HG03354 (cell line): Measurements from ENCODE around the gene CTPS1.

Source experiments
- ATAC-seq: cut with Tn5 transposase; IDR thresholded peaks from one replicate; pipeline ENCODE4 v1.9.1; 2021; ENCODE audit warnings: mild to moderate bottlenecking; ENCODE audit not compliant: unreplicated experiment, poor library complexity, severe bottlenecking

The CTPS1 gene

DNA sequence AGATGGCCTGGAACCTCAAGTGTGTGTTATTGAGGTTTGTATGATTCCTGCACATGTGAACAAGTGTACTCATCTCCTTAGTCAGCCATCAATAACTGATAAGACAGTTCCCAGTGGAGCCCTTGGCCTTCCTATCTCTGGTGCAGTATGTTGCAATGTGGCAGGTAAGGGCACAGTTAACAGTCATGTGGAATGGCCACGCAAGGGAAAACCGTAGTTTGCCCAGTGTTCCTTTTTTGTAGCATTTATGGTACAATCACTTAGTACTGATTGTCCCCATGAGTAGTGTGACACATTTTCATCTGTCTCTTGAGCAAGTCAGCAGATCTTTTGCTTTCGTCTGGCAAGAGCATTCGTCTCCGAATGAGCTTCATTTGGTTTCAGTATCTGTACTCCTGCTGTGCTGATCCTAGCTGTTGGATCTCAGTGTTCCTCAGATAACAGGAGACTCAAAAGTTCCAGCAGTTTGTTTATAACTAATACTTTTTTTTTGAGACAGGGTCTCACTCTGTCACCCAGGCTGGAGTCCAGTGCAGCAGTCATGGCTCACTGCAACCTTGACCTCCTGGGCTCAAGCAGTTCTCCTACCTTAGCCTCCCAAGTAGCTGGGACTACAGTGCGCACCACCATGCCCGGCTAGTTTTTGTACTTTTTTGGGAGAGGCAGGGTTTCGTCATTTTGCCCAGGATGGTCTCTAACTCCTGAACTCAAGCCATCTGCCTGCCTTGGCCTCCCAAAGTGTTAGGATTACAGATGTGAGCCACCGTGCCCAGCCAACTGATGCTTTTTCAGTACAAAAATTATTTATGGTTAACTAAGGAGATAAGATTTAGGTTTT, 8.2 kb downstream of the CTPS1 start:
- no peak for ATAC-seq

GRCh38 chr1:40988280-40988679, 8.8 kb downstream of the CTPS1 start:
- ATAC-seq, result no peak

DNA sequence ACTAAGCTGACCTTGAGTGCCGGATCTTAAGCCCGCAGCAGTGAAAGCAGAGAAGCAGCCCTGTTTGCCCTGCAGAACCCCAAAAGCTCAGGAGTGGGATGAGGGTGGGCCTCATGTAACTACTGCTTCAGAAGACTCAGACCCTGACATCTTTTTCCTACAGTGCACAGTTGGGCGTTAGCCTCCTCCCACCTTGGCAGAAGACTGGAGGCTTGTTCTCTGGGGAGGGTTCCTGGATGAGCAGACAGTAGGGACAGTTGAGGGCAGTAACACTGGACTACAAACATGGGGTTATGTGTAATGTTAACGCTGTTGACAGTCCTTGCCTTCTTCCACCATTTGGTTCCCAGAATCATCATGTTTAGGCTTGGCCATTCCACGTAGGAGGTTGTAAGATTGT, 9.6 kb downstream of the CTPS1 start:
- ATAC-seq, result no peak

- ATAC-seq, result no peak
Observed at GRCh38 chr1:40997096-40997495, 17.6 kb downstream of the CTPS1 start.

DNA sequence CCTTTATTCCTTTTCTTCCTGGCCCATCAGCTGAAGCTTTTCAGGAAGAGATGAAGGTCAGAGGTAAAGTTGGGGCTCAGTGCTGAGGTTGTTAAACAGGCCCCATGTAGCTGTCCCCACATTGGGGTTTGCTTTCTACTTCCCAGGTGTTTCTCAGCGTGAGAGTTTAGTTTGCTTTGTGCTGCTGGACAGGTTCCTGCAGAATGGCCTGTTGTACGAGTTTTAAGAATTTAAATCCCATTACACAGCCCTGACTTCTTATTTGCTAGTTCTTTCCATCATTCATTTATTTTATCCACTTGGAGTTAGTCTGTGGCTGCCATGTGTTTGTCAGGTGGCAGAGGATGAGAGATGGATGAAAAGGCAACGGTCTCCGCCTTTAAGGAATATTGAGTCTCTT, 19.2 kb downstream of the CTPS1 start:
- ATAC-seq, result no peak

- ATAC-seq, result no peak
Observed at GRCh38 chr1:41003127-41003639, 23.7 kb downstream of the CTPS1 start.

DNA sequence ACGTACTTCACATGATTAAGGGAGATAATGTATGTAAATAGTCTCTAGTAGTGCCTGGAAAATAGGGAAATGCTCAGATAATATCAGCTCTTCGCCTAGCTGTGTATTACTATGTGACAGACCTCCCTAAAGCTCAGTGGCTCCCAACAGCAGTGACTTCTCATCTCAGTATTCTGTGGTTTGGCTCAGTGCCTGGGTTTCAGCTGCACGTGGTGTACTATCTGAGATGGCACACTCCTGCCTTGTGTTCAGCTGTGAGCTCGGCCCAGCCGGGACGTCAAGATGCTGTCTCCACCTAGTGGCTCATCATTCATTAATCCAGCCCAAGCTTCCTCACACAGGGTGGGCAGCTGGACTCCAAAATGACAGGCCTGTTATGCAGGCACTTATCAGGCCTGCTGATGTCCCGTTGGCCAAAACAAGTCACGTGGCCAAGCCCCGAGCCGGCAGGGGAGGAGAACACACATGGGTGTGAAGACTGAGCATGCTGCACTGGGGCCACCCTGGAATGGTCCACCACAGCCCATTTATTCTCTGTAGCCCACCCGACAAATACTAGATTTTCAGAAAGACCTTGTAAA, 24.2 kb downstream of the CTPS1 start:
- peak; percentile 98 for ATAC-seq

GRCh38 chr1:41005876-41006275, 26.4 kb downstream of the CTPS1 start:
- no peak for ATAC-seq

- ATAC-seq, result no peak
Observed at GRCh38 chr1:41006942-41007865, 27.7 kb downstream of the CTPS1 start.

DNA sequence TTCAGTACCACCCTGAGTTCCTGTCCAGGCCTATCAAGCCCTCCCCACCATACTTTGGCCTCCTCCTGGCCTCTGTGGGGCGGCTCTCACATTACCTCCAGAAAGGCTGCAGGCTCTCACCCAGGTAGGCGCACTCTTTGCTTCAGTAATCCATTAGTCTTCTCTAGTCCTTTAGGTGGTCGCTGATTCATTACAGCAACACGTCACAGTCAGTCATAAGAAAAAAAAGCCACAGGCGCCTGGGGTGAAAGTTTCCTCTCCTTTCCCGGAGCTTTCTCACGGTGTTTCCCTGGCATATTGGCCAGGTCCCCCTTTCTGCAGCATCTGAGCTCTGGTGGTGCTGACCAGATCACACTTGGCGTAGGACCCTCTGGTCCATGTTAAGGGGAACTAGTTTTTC, 30.0 kb downstream of the CTPS1 start:
- ATAC-seq, result no peak

- ATAC-seq, result no peak
Observed at GRCh38 chr1:41010345-41010744, 30.8 kb downstream of the CTPS1 start.

DNA sequence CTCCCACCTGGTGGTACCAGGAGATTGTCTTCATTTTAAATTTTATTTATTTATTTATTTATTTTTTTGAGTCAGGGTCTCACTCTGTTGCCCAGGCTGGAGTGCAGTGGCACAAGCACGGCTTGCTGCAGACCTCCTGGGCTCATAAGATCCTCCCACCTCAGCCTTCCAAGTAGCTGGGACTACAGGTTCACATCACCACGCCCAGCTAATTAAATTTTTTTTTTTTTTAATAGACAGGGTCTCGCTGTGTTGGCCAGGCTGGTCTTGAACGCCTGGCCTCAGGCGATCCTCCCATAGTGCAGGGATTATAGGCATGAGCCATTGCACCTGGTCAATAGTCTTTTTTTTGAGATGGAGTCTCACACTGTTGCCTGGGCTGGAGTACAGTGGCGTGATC, 33.5 kb downstream of the CTPS1 start:
- ATAC-seq, result no peak

GRCh38 chr1:41013796-41014195, 34.3 kb downstream of the CTPS1 start:
- ATAC-seq, result no peak

DNA sequence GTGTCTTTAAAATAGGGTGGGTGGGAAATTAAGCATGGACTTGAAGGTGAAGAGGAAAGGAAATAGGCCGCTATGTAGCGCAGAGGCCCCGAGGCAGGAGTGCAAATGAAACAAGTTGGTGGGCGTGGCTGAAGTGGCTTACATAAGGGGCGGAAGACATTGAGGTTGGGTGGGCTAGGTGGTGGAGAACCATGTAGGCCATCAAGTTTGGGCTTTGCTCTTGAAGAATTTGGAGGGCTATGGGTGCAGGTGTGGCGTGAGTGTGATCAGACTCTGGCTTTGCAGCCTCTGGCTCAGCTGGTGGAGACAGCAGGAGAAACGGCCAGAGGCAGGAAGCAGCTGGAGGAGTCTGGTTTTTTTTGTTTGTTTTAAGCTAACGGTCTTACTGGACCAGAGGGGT, 35.4 kb downstream of the CTPS1 start:
- ATAC-seq, result no peak

GRCh38 chr1:41015281-41015896, 35.9 kb downstream of the CTPS1 start:
- ATAC-seq, result no peak

DNA sequence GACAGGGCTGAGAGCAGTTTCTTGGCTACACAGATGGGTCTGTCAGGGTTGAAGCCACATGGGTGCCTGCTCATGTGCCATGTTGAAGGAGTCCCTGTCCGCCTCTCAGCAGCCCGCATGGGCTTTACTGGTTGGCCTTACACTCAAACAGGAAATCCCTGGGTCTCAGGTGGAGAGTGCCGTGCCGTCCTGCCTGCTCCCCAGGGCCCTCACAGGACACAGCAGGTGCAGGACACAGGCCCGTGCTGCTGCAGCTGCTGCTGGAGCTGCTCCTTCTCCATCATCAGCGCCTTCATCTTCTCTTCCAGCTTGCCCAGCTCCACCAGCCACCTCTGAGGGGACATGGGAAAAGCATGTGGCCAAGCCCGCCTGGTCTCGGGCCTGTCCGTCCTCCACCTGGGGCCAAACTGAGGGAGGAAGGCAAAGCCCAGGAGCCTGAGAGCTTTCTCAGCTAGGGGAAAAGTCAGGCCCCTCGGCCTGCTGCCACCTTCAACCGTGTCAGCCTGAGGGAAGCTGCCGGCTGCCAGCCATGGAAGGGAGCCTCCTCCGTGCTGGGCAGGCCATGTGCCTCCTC, 36.5 kb downstream of the CTPS1 start:
- no peak for ATAC-seq

DNA sequence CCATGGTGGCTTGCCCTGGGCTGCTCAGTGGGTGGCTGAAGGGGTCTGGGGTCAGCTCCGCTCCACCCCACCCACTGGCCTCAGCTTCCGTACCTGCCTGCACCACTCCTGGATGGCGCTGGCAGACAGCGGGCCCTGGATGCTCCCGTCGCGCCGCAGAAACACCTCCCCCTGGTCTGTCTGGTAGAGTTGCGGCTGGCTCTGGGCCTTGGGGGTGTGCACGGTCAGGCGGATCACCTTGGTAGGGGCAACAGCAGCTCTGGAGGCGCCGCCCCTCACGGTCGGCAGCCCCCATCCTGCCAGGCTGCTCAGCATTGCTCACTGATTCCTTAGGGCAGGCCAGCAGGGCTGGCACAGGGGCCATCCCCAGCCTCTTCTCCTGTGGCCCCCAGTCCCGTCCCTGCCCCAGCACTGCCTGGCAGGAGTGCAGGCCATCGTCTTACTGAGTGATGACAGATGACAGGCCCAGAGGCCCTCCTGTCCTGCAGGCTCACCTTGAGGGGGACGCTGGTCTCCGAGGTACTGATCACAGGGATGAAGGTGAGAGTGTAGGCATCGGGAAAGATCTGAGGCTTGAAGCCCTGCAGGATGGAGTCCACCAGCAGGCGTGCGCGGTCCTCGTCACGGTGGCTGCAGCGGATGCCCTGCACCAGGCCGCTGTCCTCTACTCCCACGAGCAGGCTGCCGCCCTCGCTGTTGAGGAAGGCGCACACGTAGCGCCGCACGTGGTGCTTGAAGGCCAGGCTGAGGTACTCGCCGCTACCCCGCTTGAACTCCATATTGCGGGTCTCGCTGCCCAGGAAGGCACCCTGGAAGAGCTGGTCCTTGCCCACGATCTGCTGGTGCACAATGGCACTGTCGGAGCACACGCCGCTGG, 37.9 kb downstream of the CTPS1 start:
- no peak for ATAC-seq

- no peak for ATAC-seq
Observed at GRCh38 chr1:41018018-41018410, 38.5 kb downstream of the CTPS1 start.

DNA sequence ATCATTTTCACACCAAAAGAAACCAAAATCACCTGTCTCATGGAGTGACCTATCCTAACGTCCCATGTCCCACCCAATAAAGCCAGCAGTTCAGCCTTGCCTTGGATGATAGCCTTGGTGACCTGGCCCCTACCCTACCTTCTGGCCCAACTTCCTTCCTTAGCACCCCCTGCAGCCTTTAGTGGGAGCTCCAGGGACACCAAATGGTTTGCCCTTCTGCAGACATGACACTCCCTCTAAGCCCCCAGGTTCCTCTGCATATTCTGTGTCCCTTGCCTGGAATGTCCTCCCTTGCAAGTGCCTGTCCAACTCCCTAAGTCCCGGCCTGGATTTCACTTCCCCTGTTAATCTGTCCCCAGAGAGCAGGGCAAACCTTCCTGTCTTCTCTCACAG, 39.9 kb downstream of the CTPS1 start:
- no peak for ATAC-seq
